Measurements from ENCODE around the gene SOX30. TPM values are rescaled to one million over a fixed set of nuclear protein-coding genes. Genes with fewer than 3 reads are reported as not detected.

The SOX30 gene
- total and polyA plus RNA-seq, 2 of the 13 experiments (the other 11 are each of a cell fraction or from before 2014, with no cell fraction given), result 0.05 TPM; not detected in 1

DNA sequence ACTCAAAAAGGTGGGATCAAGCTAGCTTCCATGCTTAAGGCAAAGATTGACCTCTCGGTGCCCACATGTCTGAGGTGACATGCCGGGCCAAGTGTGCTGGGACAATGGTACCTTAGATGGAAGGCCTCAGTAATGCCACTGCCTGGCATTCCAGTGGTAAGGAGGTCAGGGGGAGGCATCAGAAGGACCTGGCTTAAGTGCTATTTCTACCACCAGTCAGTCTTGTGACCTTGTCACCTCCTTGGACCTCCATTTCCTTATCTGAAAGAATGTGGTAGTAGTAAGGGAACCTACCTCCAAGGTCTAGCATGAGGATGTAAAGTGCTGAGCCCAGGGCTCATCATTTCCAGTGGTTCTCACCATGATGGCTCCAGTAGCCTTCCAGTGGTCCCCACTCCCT, 28.0 kb upstream of the SOX30 start (continued):
- no peak for TF ChIP-seq ZNF563 (CRISPR knock-in tag; IDR thresholded peaks at IDR 0.05)
- TF ChIP-seq RBFOX2 (IDR thresholded peaks at IDR 0.05; ENCODE audit: low read depth, low read length), result no peak
- TF ChIP-seq GATA4 (IDR thresholded peaks at IDR 0.05; ENCODE audit: borderline replicate concordance, low read depth), result no peak
- no peak for TF ChIP-seq NFYC (CRISPR knock-in tag; IDR thresholded peaks at IDR 0.05)
- TF ChIP-seq RNF2 (conservative IDR thresholded peaks at IDR 0.05; ENCODE audit: low read depth), result no peak

DNA sequence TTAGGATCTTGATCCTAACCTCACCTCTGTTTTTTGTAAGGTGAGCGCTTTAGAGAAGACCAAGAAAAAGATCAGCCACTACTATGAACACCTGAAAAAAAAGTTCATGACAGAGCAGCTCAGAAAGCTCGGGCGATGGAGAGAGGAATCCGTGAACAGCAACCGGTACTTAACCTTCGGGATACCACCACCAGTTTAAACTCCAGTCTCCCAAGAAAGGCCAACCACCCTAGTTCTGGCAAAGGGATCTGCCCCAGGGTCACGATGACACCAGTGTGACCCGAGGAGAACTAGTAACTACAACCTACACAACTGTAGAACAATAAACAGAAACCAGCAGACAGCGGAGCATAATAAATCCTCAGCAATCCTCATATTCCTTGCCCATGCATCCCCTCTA, 27.6 kb upstream of the SOX30 start:
- POLR2A ChIA-PET, result no interaction called here

More for the DNA sequence above, 27.6 kb upstream of the SOX30 start:
- CTCF ChIA-PET (ENCODE audit: low intra/inter-chr PET ratio, low total read pairs), result no interaction called here
- H3K27me3 ChIP-seq (ENCODE audit: control insufficient read depth in 1 of 2, insufficient read depth in 2 of 2, low read length in 2 of 2), result no peaks in the 10 kb centered on the region
- no peak overlapping the region for H3K27ac ChIP-seq (ENCODE audit: extremely low read length, insufficient read depth, low read length)
- H3K79me2 ChIP-seq (ENCODE audit: insufficient read depth, low read length), result no peaks in the 10 kb centered on the region
- intact Hi-C loops (cut with micrococcal nuclease; ENCODE audit: unreplicated experiment) (no loop called here), in situ Hi-C loops (cut with HindIII; ENCODE audit: extremely low pct_ligation_motif_present, low pct_unique_long_range_greater_than_20kb) (no loop called here)
- no peaks in the 10 kb centered on the region for H4K20me1 ChIP-seq (ENCODE audit: insufficient read depth, low read length)
- TF ChIP-seq, protein P1, sequence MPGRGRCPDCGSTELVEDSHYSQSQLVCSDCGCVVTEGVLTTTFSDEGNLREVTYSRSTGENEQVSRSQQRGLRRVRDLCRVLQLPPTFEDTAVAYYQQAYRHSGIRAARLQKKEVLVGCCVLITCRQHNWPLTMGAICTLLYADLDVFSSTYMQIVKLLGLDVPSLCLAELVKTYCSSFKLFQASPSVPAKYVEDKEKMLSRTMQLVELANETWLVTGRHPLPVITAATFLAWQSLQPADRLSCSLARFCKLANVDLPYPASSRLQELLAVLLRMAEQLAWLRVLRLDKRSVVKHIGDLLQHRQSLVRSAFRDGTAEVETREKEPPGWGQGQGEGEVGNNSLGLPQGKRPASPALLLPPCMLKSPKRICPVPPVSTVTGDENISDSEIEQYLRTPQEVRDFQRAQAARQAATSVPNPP (CRISPR knock-in tag; IDR thresholded peaks at IDR 0.05), result no peak
- TF ChIP-seq, protein P2, sequence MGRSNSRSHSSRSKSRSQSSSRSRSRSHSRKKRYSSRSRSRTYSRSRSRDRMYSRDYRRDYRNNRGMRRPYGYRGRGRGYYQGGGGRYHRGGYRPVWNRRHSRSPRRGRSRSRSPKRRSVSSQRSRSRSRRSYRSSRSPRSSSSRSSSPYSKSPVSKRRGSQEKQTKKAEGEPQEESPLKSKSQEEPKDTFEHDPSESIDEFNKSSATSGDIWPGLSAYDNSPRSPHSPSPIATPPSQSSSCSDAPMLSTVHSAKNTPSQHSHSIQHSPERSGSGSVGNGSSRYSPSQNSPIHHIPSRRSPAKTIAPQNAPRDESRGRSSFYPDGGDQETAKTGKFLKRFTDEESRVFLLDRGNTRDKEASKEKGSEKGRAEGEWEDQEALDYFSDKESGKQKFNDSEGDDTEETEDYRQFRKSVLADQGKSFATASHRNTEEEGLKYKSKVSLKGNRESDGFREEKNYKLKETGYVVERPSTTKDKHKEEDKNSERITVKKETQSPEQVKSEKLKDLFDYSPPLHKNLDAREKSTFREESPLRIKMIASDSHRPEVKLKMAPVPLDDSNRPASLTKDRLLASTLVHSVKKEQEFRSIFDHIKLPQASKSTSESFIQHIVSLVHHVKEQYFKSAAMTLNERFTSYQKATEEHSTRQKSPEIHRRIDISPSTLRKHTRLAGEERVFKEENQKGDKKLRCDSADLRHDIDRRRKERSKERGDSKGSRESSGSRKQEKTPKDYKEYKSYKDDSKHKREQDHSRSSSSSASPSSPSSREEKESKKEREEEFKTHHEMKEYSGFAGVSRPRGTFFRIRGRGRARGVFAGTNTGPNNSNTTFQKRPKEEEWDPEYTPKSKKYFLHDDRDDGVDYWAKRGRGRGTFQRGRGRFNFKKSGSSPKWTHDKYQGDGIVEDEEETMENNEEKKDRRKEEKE (IDR thresholded peaks at IDR 0.05), result no peak
- TF ChIP-seq IRX3 (CRISPR knock-in tag; IDR thresholded peaks at IDR 0.05; ENCODE audit: borderline replicate concordance, low read depth) (no peak), MYNN (CRISPR knock-in tag; IDR thresholded peaks at IDR 0.05; ENCODE audit: low read depth) (no peak), ZNF839 (CRISPR knock-in tag; IDR thresholded peaks at IDR 0.05; ENCODE audit: borderline replicate concordance) (no peak), HDAC6 (IDR thresholded peaks at IDR 0.05; ENCODE audit: low read depth, low read length) (no peak), RORA (CRISPR knock-in tag; IDR thresholded peaks at IDR 0.05) (no peak)
- no TSS peak for BruUV-seq (replicated peaks)
- no peak overlapping the region for H2AFZ ChIP-seq (ENCODE audit: low read length)
- H3K36me3 ChIP-seq (replicated peaks in 1 of 2; ENCODE audit: control insufficient read depth in 1 of 2, insufficient read depth in 2 of 2, low read length in 2 of 2), result no peaks in the 10 kb centered on the region
- no peak for DNase-seq (ENCODE audit: low spot score)
- 53% methylated on average over 9 of the region's 9 CpGs for WGBS (ENCODE audit: low lambda C conversion rate)
- FAIRE-seq, result no peak
- ATAC-seq, result no peak
- H3K9me3 ChIP-seq (ENCODE audit: low read length), result no peaks in the 10 kb centered on the region
- no peak overlapping the region for H3K4me2 ChIP-seq (ENCODE audit: low read depth, low read length)
- H3K4me3 ChIP-seq (replicated peaks in 1 of 3; ENCODE audit: insufficient read depth in 1 of 3, low read depth in 2 of 3, low read length in 3 of 3), result no peak overlapping the region
- no peaks in the 10 kb centered on the region for H3K4me1 ChIP-seq (ENCODE audit: insufficient read depth, low read length)
- H3K9ac ChIP-seq (ENCODE audit: insufficient read depth, low read depth, low read length), result no peak overlapping the region

All from HepG2 (cell line).